ENCODE data around the gene VPS18. TPM values are rescaled to one million over a fixed set of nuclear protein-coding genes. Genes with fewer than 3 reads are reported as not detected.

The VPS18 gene
- total and polyA plus RNA-seq, 2 donors (not counting 1 experiment from before 2014, with no cell fraction given): 15.5 to 36.7 TPM

- Histone ChIP-seq H2AFZ (ENCODE audit: low read length) (no peak overlapping the region), H3K4me2 (ENCODE audit: extremely low read depth, insufficient read depth, low read length) (no peak overlapping the region), H3K9me3 (ENCODE audit: control insufficient read depth, insufficient read depth, low read depth, low read length) (no peaks in the 10 kb centered on the region)
Measured at GRCh38 chr15:40886586-40886985, 7.7 kb upstream of the VPS18 start.

GRCh38 chr15:40889112-40889511 lies 5.1 kb upstream of the VPS18 start:
- Histone ChIP-seq H3K9me3 (ENCODE audit: control insufficient read depth, insufficient read depth, low read depth, low read length) (no peaks in the 10 kb centered on the region), H4K20me1 (ENCODE audit: control insufficient read depth, extremely low read depth, insufficient read depth, low read length) (no peaks in the 10 kb centered on the region), H3K9ac (ENCODE audit: insufficient read depth, low read length) (no peak overlapping the region), H2AFZ (ENCODE audit: low read length) (no peak overlapping the region), H3K27ac (ENCODE audit: insufficient read depth, low read length) (no peak overlapping the region), H3K4me1 (ENCODE audit: control insufficient read depth, extremely low read depth, insufficient read depth, low read length) (no peaks in the 10 kb centered on the region), H3K27me3 (ENCODE audit: control insufficient read depth, insufficient read depth, low read length) (no peaks in the 10 kb centered on the region), H3K79me2 (ENCODE audit: control insufficient read depth, insufficient read depth, low read length) (no peaks in the 10 kb centered on the region), H3K36me3 (ENCODE audit: control insufficient read depth, insufficient read depth, low read length) (no peaks in the 10 kb centered on the region), H3K4me3 (replicated peaks in 1 of 4; ENCODE audit: control extremely low read depth in 1 of 4, insufficient read depth in 1 of 4, low read depth in 3 of 4, low read length in 4 of 4) (no peak overlapping the region), H3K4me2 (ENCODE audit: extremely low read depth, insufficient read depth, low read length) (no peak overlapping the region)
- TF ChIP-seq CTCF (conservative IDR thresholded peaks at IDR 0.05 in 1 of 2, IDR thresholded peaks at IDR 0.05 in 1 of 2; ENCODE audit: low read depth in 1 of 2, low read length in 2 of 2) (no peak), EZH2 (IDR thresholded peaks at IDR 0.05; ENCODE audit: low read length, missing control alignments) (no peak)
- DNase-seq (ENCODE audit: low read depth in 2 of 2): no peak

More at GRCh38 chr15:40886586-40886985, 7.7 kb upstream of the VPS18 start:
- no peak overlapping the region for H3K9ac ChIP-seq (ENCODE audit: insufficient read depth, low read length)
- H3K4me1 ChIP-seq (ENCODE audit: control insufficient read depth, extremely low read depth, insufficient read depth, low read length): no peaks in the 10 kb centered on the region
- no peaks in the 10 kb centered on the region for H4K20me1 ChIP-seq (ENCODE audit: control insufficient read depth, extremely low read depth, insufficient read depth, low read length)
- no peak overlapping the region for H3K4me3 ChIP-seq (replicated peaks in 1 of 4; ENCODE audit: control extremely low read depth in 1 of 4, insufficient read depth in 1 of 4, low read depth in 3 of 4, low read length in 4 of 4)
- H3K36me3 ChIP-seq (ENCODE audit: control insufficient read depth, insufficient read depth, low read length): no peaks in the 10 kb centered on the region
- no peak for DNase-seq (ENCODE audit: low read depth in 2 of 2)
- H3K79me2 ChIP-seq (ENCODE audit: control insufficient read depth, insufficient read depth, low read length): no peaks in the 10 kb centered on the region
- TF ChIP-seq EZH2 (IDR thresholded peaks at IDR 0.05; ENCODE audit: low read length, missing control alignments): no peak
- TF ChIP-seq CTCF (conservative IDR thresholded peaks at IDR 0.05 in 1 of 2, IDR thresholded peaks at IDR 0.05 in 1 of 2; ENCODE audit: low read depth in 1 of 2, low read length in 2 of 2): no peak
- no peaks in the 10 kb centered on the region for H3K27me3 ChIP-seq (ENCODE audit: control insufficient read depth, insufficient read depth, low read length)
- no peak overlapping the region for H3K27ac ChIP-seq (ENCODE audit: insufficient read depth, low read length)

- H3K79me2 ChIP-seq (ENCODE audit: control insufficient read depth, insufficient read depth, low read length): peaks cover 16% of the 10 kb centered on the region
- no peaks in the 10 kb centered on the region for H3K9me3 ChIP-seq (ENCODE audit: control insufficient read depth, insufficient read depth, low read depth, low read length)
- H3K4me3 ChIP-seq (replicated peaks in 1 of 4; ENCODE audit: control extremely low read depth in 1 of 4, insufficient read depth in 1 of 4, low read depth in 3 of 4, low read length in 4 of 4): no peak overlapping the region
- peaks cover 5% of the 10 kb centered on the region for H3K36me3 ChIP-seq (ENCODE audit: control insufficient read depth, insufficient read depth, low read length)
- H3K27me3 ChIP-seq (ENCODE audit: control insufficient read depth, insufficient read depth, low read length): no peaks in the 10 kb centered on the region
- no peak for TF ChIP-seq EZH2 (IDR thresholded peaks at IDR 0.05; ENCODE audit: low read length, missing control alignments)
- TF ChIP-seq CTCF (conservative IDR thresholded peaks at IDR 0.05 in 1 of 2, IDR thresholded peaks at IDR 0.05 in 1 of 2; ENCODE audit: low read depth in 1 of 2, low read length in 2 of 2): no peak
- no peak overlapping the region for H3K4me2 ChIP-seq (ENCODE audit: extremely low read depth, insufficient read depth, low read length)
- DNase-seq (ENCODE audit: low read depth in 2 of 2): no peak
- no peak overlapping the region for H3K27ac ChIP-seq (ENCODE audit: insufficient read depth, low read length)
- no peaks in the 10 kb centered on the region for H4K20me1 ChIP-seq (ENCODE audit: control insufficient read depth, extremely low read depth, insufficient read depth, low read length)
- no peak overlapping the region for H2AFZ ChIP-seq (ENCODE audit: low read length)
- H3K4me1 ChIP-seq (ENCODE audit: control insufficient read depth, extremely low read depth, insufficient read depth, low read length): peaks cover 8% of the 10 kb centered on the region
- no peak overlapping the region for H3K9ac ChIP-seq (ENCODE audit: insufficient read depth, low read length)
Measured at GRCh38 chr15:40891138-40891537, 3.1 kb upstream of the VPS18 start.
